Stimulated activated CD4-positive, alpha-beta T cell treated with anti-CD3 and anti-CD28 coated beads, TNF-alpha, amount 100 ng/mL, for 4 hours (primary cell): Measurements from ENCODE around the gene GHSR.
A peak's percentile ranks its signal among the peaks of the same experiment; 100 is the strongest.

Experiments used
- DNase-seq, 3 experiments: peaks; one replicate each; pipeline ENCODE4 v3.0.0-alpha.2; 2020; ENCODE audit warnings: low read depth in 3 of 3

The GHSR gene, protein sequence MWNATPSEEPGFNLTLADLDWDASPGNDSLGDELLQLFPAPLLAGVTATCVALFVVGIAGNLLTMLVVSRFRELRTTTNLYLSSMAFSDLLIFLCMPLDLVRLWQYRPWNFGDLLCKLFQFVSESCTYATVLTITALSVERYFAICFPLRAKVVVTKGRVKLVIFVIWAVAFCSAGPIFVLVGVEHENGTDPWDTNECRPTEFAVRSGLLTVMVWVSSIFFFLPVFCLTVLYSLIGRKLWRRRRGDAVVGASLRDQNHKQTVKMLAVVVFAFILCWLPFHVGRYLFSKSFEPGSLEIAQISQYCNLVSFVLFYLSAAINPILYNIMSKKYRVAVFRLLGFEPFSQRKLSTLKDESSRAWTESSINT

DNA sequence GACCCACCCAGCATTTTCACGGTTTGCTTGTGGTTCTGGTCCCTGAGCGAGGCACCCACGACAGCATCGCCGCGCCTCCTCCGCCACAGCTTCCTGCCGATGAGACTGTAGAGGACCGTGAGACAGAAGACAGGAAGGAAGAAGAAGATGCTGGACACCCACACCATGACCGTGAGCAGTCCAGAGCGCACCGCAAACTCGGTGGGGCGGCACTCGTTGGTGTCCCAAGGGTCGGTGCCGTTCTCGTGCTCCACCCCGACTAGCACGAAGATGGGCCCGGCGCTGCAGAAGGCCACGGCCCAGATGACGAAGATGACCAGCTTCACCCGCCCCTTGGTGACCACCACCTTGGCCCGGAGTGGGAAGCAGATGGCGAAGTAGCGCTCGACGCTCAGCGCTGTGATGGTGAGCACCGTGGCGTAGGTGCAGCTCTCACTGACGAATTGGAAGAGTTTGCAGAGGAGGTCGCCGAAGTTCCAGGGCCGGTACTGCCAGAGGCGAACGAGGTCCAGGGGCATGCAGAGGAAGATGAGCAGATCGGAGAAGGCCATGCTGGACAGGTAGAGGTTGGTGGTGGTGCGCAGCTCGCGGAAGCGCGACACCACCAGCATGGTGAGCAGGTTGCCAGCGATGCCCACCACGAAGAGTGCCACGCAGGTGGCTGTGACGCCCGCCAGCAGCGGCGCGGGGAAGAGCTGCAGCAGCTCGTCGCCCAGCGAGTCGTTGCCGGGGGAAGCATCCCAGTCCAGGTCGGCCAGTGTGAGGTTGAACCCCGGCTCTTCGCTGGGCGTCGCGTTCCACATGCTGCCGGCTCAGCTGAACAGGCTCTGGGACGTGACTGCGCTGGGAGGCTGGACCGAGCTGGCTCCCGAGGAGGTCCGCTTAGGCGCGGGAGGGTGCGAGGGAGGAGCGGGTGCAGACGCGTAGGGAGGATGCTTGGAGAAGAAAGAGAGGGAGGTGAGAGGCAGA lies at the start of gene GHSR:
Gene GHSR, minus strand, starts transcription at position 846 of the 969 bp plus-strand sequence. Its CDS starts 43 bp downstream, at position 803.
- DNase-seq: no peak

DNA sequence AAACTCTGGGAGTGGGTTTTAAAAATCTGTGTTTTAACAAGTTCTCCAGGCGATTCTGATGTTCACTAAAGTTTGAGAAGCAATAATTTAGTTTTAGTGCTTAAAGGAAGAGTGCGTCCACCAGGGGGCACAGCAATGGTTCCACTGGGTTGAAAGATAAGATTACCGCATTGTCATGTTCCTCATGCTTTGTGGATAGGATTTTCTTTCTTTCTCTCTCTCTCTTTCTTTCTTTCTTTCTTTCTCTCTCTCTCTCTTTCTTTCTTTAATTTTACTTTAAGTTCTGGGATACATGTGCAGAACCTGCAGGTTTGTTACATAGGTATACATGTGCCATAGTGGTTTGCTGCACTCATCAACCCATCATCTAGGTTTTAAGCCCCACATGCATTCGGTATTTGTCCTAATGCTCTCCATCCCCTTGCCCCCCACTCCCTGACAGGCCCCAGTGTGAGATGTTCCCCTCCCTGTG lies 42.0 kb upstream of the GHSR start:
- DNase-seq: peak; percentile 65 to 74 (median 71)

DNA sequence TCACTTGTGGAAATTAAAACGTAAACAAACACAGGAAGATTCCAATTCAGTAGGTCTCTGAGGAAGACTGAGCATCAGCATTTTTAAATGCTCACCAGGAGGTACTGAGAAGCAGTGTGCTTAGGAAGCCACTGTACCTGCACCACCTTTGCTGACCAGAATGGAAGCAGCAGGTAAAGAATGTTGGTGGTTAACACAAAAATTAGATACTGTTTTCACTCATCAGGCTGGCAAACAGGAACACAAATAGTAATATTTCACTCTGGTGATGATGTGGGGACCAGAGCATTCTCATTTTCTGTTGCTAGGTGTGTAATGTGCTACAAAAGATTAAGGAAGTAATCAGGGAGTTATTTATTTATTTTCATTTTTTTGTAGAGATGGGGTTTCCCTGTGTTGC lies 29.9 kb upstream of the GHSR start:
- no peak for DNase-seq

DNA sequence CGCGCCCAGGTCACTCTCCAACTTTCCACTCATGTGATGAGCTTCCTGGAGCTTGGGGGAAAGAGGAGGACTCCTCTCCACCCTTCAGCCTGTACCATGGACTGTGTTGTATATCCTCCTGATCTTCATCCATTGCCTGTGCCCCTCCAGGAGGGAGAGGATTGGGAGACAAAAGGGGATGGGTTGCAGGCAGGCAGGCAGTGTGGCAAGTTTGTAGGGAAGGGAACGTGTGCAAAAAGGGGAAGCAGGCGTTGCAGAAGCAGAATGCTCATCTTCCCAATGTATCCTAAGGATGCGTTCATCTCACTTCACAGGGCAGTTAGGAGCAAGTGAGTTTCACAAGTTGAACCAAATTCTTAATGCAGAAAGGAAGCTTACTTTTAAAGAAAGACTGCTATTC lies 28.1 kb upstream of the GHSR start:
- no peak for DNase-seq

DNA sequence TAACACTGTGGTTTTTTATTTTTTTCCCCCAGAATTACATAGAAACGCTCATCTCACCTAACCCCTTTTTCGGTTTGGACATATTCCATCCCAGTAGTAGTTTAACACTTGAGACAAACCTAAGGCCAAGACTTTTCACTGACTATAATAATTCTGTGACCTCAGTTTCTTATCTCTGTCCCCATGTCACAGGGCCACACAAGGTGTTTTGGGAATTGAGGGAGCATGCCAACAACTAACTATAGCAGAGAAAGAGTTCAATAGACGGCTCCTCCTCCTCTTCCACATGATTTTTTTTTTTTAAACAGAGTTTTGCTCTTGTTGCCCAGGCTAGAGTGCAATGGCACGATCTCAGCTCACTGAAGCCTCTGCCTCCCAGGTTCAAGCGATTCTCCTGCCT lies 27.4 kb upstream of the GHSR start:
- no peak for DNase-seq

DNA sequence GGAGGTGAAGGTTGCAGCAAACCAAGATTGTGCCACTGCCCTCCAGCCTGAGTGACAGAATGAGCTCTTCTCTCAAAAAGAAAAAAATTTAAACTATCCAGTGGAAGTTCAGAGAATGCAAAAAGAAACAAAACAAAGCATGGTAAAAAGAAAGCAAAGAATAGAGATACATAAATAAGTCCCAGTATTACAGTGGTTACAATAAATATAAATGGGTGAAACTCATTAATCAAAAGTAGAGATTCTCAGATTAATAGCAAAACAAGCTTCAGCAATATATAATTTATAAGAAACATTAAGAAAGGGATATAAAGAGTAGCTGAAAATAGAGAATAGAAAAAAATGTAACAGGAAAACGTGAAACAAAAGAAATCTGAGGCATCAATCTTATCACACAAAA lies 23.6 kb upstream of the GHSR start:
- no peak for DNase-seq

DNA sequence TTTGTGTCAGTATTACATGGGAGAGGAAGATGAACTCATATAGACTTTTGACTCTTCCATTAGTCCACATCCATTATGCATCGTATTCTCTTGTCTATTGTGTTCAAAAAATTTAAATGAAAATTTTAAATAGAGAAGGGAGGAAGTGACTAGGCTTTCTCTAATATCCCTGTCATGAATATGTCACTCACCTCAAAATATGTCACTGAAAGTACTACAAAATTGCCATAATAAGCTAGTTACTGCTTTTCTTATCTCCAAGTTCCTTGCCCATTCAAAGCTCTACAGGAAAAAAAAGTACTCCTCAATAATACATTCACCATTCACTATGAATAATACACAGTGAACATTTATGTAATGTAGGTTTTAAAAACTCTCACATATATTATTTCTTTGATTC lies 22.3 kb upstream of the GHSR start:
- no peak for DNase-seq

DNA sequence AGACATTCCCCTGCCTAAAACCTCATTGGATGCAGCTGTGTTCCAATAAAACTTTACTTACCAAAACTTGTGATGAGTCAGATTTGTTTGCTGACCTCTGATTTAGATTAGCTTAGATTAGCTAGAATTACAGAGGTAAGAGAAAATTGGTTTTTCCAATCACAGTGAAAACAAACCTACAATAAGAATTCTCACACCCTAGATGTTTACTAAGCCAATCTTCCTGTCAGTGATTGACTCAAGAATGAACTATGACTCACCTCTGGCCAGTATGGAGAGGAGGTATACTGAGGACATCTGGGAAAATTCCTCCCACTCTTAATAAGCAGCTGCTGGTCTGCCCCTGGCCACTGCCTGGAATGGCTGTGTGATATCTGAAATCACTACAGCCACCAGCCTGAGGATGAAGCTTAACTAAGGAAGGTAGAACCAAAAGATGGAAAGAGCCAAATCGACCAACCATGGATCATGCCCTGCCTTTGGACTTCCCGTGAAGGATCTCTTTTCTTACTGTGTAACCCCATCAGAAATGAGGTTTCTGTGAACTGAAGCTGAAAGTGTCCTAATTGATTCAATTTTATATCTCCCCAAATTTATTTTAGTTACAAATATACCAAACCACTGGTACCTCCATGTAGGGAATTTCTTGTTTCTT lies 19.0 kb upstream of the GHSR start:
- DNase-seq: no peak

DNA sequence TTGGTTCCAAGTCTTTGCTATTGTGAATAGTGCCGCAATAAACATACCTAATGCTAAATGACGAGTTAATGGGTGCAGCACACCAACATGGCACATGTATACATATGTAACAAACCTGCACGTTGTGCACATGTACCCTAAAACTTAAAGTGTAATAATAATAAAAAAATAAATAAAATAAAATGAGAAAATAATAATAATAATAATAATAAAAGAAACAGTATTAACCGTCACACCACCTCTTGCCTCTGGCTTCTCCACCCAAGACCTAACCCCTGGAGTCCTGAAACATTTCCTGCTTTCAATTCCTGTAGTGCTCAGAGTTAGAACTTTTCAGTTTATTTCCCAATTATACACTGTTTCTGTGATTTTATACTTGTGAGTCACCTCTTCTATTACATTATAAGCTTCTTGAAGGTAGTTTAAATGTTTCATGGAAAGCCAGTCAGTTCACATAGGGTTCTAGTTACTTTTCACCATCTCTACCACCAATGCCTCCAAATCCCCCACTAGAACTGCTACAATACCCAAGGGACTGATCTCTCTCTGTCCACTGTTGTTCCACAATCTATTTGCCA lies 18.4 kb upstream of the GHSR start:
- no peak for DNase-seq

DNA sequence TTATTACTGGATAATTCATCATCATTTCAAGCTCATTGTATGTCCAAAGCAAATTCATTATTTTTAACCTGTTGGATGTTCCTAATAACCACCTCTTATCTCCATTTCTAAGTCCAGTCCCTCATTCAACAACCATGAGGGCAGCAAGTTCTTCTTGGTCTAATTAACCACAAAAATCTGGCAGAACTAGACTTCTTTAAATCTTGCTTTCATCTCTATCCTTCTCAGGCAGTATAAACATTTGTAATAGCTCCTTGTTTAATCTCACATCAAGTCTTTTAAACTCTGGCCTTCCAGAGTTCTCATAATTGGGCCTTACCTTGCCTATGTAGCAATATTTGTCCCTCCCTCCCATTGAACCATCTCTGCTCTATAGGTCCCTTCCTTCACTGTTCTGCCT lies 17.0 kb upstream of the GHSR start:
- DNase-seq: no peak

DNA sequence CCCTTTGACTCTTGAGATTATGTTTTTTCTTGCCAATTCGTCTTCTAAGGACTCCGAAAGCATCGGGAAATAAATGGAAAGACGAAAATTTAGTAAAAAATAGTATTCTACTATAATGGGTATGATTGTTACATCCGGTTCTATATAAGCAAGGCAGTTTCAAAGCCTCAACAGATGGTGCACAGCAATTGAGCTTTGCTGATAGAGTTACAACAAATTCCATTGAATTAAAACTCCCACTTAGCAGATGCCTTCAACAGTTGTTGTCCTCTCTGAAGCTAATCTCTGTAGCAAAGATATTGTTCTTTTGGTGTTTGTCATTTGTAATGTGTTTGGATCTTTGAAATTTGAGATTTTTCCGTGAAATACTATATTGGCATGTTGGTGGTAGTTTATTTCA lies 16.1 kb upstream of the GHSR start:
- no peak for DNase-seq

DNA sequence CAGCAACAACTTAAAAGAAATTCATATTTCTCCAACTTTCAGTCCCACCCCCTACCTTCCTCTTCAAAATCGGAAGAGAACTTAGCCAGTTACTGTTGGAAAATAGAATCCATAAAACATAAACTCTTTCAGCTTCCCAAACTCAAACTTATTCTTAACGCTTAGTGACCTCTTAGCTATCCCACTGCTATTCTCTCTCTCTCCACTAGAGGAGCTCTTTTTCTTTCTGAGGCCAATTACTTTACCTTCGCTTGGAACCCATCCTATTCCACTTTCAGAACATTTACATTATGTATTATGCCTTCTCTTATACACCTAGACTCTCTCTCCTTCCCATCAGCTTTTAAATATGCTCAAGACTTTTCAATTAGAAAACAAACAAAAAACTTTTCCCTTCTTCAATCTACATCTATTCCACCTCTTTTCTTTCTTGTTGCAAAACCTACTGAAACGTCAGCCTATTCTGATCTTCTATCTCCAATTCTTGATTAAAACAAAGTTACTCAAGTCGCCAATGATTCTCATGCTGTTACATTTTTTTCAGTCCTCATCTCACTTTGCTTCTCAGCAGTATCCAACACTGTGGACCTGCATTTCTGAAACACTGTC lies 13.4 kb upstream of the GHSR start:
- DNase-seq: no peak

DNA sequence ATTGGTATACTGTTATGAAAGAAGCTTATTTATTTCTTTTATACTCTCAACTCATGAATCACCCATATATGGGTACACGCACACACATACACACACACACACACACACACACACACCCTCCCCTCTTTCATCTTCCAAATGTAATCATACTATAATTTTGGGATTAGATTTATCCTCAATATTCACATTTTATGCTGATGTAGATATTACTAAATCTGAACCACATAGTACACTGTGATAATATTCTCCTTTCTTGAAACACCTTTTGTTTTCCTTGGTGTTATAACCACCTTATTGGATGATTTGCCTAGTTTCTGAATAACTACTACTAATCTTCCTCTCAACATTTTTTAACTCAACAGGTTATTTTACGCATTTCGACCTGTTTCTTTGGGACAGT lies 8.1 kb upstream of the GHSR start:
- DNase-seq: no peak

DNA sequence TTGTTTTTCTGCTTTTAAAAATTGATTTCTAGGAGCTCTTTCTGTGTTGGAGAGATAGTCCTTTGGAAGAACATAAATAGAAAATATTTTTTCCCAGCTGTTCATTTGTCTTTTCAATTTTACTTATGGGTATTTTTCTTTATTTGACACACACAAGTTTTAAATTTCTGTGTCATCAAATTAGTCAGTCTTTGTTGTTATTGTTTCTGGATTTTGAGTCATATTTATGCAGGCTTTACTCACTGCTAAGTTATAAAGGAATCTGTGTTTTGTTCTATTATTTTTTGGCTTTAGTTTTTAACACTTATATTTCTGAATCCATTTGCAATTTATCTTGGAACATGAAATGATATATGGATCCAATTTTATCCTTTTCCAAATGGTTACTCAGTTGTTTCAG lies 5.9 kb upstream of the GHSR start:
- DNase-seq: no peak

DNA sequence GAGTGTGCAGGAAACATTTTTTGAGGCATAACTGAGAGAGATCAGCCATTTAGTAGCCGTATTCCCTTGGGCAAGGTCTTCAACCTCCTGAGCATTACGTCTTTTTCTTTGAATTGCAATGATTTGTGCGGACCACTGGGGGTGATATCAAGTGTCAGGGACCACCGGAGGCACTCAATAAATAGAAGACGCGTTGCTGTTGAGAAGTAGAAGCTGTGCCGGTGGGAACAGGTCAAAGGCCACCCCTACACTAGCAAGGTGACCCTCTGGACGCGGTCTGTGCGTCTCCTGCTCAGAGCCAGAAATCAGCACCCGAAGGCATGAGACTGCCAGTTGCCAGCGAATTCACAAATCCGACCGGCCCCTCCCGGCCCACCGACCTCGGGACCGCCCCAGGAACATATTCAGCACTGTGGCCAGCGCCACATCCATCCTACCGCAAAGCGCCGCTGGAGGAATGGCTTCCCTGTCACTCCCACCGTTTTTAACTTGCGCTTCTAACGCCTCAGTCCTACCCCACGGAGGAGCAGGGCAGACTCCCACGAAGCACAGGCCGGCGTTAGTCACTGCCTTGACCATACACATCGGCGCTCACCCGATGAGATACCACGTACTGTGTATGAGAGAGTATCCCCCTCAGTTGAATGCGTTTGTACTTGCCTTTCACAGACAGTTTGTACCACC lies 1.4 kb upstream of the GHSR start:
- DNase-seq: no peak

DNA sequence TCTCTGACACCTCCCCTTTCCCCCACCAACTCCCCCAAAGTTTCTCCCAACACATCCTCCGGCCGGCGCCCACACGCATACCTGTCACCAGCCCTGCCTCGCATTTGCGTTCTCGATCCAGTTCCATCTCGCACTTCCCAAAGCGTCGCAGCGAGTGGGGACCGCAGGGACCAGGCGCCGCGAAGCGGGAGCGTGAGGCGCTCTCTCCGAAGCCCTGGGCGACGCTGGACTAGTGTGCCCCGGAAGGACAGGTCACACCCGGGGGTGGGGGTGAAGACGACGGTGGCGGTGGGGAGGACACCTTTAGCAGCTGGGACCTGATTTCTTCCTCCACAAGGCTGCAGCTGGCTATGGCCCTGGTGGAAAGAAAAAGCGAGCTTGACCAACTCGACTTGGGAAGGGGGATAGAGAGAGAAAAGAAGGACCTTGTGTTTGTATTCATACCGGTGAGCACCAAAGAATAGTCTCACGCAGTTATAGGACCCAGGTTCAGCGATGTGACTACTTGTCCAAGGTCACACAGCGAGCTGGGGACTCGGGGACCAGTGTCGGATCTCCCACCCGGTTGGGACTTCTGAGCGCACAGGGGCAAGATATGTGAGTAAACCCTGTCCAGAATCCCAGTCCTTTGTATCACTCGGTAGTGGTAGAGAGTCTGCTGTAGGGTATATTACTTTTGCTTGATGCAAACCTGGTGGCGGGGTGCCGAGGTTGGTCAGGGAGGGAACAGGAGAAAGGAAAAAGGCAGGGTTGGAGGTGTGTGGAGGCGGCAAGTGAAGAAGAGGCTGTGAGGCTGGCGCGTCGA lies 607 bp upstream of the GHSR start:
- DNase-seq: no peak

DNA sequence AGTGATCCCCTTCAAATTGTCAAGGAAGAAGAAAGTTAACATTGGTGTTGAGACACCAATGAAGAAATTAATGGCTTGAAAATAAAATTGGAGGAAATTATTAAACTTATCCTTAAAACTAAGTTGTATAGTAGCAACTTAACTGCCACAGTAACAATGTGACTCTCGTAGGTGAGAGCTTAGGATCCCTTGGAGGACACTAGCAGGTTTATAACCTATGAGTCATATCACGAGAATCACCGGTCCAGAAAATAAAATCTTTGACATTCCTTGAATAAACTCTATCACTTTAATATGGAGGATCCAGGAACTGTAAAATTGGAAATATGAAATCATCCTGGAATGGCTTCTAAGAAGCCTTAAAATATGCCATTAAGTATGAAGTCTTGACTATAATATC lies 2.1 kb downstream of the GHSR start:
- no peak for DNase-seq

DNA sequence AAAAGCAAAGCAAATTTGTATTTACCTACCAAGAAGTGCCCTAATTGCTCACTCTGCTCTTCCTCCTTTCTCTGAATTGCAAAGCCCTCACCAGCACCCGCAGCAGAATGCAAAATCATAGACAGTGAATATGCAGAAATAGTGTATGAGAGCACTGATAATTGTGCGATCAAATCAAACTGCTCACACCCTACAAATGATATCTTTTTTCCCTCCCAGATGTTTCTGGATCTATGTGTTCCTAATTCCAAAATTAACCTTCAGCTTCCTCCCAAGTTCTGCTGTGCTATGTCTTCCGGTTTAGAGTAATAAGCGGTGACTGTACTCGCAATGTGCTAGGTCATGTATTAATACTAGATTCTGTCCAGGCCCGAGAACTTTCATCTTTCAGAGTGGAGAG lies 3.4 kb downstream of the GHSR start:
- no peak for DNase-seq

DNA sequence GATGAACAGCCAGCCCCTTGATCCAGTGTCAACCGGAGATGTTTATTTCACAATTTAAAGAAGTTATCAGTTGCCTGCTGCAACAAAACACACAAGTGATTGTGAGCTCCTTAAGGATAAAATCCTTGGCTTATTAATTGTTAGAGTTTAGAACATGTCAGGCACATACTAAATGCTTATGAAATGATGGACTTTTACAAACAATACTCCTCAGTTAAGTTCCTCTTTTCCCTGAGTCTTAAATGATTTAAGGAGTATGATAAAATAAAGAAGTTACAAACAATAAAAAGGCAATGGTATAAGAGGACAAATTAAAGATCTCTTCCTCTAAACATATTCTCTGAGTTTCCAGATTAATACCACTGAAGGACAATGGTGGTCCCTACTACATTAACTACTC lies 5.7 kb downstream of the GHSR start:
- DNase-seq: no peak

DNA sequence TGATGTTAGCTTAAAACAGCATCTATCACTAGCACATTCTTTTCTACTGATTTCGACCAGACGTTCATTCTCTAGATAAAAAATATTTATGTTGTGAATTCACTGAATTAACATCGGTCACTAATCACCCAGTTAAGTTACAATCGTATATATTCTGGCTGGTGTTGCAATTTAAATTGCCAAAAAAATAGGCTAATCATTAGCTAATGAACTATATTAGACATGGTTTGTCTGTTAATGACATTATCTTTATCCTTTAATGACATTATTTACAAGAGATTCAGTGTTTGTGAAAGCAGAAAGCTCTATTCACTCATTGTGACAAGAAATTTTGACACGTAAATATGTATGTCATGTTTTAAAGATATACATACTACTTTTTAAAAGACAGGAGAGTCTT lies 6.7 kb downstream of the GHSR start:
- no peak for DNase-seq
